GM19328 (cell line): ENCODE measurements around the gene P2RX2.
A peak's percentile ranks its signal among the peaks of the same experiment; 100 is the strongest.
"Not testable (repeated sequence)": the region's sequence is repeated elsewhere in the genome, so short reads cannot be mapped to it uniquely, and the experiment has no call there.

ENCODE experiments used
- ATAC-seq: cut with Tn5 transposase; IDR thresholded peaks from one replicate; pipeline ENCODE4 v1.9.1; 2021; ENCODE audit warnings: mild to moderate bottlenecking, moderate library complexity; ENCODE audit not compliant: unreplicated experiment

P2RX2 gene

GRCh38 chr12:132582582-132583410 lies 35.8 kb upstream of the P2RX2 start:
- no peak for ATAC-seq

- ATAC-seq = no peak
These were observed 35.2 kb upstream of the P2RX2 start for GRCh38 chr12:132583411-132583710.

- no peak for ATAC-seq
These were observed 34.8 kb upstream of the P2RX2 start for GRCh38 chr12:132583736-132584135.

GRCh38 chr12:132584429-132584828 lies 34.1 kb upstream of the P2RX2 start:
- ATAC-seq = no peak

- ATAC-seq = no peak
These were observed 33.4 kb upstream of the P2RX2 start for GRCh38 chr12:132585177-132585576.

GRCh38 chr12:132586929-132587328 lies 31.6 kb upstream of the P2RX2 start:
- ATAC-seq = no peak

- no peak for ATAC-seq
These were observed 30.8 kb upstream of the P2RX2 start for GRCh38 chr12:132587781-132588180.

GRCh38 chr12:132588319-132588718 lies 30.3 kb upstream of the P2RX2 start:
- ATAC-seq = no peak

- ATAC-seq = no peak
These were observed 29.5 kb upstream of the P2RX2 start for GRCh38 chr12:132588821-132589669.

- ATAC-seq = no peak
These were observed 27.3 kb upstream of the P2RX2 start for GRCh38 chr12:132591107-132591935.

- ATAC-seq = no peak
These were observed 26.1 kb upstream of the P2RX2 start for GRCh38 chr12:132592282-132592970.

GRCh38 chr12:132593071-132593470 lies 25.5 kb upstream of the P2RX2 start:
- no peak for ATAC-seq

GRCh38 chr12:132593521-132593920 lies 25.1 kb upstream of the P2RX2 start:
- ATAC-seq = no peak

GRCh38 chr12:132593938-132594358 lies 24.6 kb upstream of the P2RX2 start:
- ATAC-seq = peak; percentile 76

- no peak for ATAC-seq
These were observed 23.4 kb upstream of the P2RX2 start for GRCh38 chr12:132595183-132595582.

- no peak for ATAC-seq
These were observed 22.6 kb upstream of the P2RX2 start for GRCh38 chr12:132596016-132596415.

- ATAC-seq = no peak
These were observed 21.0 kb upstream of the P2RX2 start for GRCh38 chr12:132597333-132598316.

- not testable (repeated sequence) for ATAC-seq
These were observed 19.1 kb upstream of the P2RX2 start for GRCh38 chr12:132599502-132599901.
